ENCODE results near the gene CACNA2D3.

CACNA2D3 gene

DNA sequence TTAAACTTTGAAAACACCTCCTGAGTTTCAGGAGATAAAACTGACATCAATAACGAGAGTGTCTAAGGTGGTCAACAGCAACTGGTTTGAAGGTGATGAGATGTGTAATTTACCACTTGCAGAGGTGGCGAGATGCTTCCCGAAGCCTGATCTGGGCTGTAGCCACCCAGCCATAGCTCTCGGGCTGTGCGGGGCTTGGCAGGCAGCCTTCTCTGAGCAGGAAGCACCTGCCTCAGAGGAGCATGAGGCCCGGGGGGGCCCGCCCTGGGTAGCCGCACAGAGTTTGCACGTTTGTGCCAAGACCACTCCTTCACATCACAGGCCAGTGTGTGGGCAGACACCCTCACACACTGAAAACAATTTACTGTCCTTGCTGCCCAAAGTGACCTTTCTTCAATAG is 220.3 kb downstream of the CACNA2D3 start:
- no peak for DNase-seq

DNA sequence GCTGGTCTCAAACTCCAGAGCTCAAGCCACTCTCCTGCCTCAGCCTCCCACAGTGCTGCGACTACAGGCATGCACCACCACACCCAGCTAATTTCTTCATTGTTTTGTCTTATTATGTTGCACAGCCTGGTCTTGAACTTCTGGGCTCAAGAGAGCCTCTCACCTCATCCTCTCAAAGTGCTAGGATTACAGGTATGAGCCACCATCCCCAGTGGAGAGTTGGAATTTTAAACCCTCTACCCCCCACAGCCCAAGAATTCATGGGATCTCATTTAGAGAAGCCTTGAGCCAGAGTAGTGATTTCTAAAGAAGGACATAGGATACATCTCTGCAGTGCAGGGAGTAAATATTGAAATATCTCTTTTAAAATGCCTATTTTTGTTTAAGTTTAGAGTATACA is 221.1 kb downstream of the CACNA2D3 start:
- DNase-seq: no peak

DNA sequence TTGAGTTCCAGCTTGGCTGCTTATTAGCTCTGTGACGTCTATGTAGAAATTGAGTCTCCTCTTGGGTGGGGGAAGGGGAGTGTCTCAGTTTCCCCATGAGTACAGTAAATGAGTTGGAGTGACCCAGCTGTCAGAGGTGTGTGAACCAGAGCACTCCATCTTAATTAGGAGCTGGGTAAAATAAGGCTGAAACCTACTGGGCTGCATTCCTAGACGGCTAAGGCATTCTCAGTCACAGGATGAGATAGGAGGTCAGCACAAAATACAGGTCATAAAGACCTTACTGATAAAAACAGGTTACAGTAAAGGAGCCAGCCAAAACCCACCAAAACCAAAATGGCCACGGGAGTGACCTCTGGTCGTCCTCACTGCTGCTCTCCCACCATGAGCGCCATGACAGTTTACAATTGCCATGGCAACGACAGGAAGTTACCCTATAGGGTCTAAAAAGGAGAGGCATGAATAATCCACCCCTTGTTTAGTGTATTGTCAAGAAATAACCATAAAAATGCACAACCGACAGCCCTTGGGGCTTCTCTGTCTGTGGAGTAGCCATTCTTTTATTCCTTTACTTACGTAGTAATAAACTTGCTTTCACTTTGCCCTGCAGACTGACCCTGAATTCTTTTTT is 222.4 kb downstream of the CACNA2D3 start:
- DNase-seq: no peak

DNA sequence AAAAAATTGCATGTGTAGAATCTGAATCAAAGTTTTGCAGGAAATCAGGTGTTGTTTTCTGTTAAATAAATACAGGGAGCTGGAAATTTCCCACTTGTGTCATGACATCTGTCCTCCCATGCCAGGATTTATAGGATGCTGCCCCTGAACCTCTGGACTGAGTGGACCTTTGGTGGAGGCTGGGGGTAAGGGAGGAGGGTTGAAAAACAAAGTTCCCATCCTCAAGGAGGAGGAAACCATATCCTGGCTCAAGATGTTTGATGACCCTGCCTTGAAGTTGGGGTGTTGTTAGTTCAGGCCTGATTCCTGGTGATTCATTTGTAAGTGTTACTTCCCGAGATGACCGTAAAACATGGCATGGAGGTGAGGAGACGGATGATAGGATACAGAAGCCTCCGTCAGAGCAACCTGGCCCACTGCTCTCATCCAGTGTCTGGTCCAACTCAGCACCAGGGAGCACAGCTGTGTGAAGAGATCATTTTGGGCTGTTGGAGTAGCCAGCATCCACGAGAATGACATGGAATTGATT is 223.6 kb downstream of the CACNA2D3 start:
- no peak for DNase-seq

DNA sequence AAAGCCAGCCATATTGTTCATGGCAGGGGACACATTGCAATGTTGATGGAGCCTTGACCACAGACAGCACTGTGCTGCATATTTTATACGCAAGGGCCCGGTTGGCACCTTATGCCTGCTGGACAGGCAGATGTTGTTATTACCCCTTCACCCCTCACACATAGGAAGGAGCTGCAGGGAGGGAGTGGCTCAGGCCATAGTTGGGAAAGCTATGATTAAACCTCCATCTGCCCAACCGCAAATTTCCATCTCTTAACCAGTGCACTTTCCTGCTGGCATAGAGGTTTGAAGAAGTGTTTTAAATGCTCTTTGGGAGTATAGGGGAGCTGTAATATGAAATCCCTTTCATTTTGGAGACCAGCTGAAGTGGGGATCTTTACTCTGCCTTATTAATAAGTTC is 224.7 kb downstream of the CACNA2D3 start:
- DNase-seq: no peak

- no peak for DNase-seq
These were observed 225.6 kb downstream of the CACNA2D3 start for GRCh38 chr3:54347933-54348332.

DNA sequence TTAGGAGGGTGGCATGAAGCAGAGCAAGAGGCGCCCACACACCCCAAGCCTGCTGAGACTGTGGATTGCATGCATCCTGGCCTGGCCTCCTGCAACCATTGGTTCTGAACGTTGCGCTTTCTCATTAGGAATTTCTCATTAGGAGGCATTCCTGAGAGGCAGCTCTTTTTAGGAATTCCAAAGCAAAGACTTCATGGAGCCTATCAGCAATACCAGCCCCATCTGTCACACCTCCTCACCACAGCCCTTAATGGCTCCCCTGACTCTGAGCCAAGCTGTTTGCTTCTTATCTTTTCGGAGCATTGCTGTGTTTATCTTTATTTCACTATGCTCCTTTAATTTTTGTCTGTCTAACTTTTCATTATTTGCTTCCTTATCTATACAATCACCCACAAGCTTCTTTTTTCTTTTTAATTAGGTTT is 226.9 kb downstream of the CACNA2D3 start:
- no peak for DNase-seq

GRCh38 chr3:54349691-54350090 is 227.3 kb downstream of the CACNA2D3 start:
- no peak for DNase-seq

DNA sequence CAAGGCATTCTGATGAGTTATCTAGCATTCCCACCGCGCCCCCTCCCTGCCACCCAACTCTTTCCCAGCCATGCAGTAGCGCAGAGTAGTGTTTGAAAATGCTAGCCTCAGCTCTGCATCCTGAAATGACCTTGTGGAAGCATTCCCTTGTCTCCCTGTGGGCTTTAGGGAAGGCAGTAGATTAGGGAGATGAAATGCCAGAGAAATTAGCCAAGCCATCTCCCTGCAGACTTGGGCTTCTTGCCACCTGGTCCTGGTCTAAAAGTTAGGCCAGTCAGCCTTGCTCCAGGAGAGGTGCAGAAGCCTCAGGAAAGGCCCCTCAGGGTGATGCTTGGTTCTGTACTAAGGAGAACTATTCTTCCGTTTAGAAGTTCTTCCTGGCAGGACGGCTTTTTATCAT is 231.2 kb downstream of the CACNA2D3 start:
- no peak for DNase-seq

DNA sequence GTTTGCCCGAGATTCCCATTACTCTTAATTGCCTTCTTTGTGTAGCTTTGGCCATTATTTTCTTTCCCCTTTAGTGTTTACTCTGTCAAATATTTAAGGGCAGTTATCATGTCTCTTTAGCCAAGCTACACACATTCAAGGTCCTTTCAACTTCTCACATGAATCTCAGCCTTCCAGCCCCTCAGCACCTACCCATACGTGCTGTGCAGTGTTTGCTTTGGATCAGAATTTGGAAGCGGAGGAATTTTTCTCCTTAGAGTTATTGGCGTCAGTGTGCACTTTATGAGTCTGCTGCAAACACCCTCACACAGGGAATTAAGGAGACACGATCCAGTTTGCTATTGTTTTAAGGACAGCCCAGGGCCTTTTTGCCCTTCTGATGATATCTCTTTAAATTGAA is 231.6 kb downstream of the CACNA2D3 start:
- DNase-seq: no peak

- no peak for DNase-seq
These were observed 233.4 kb downstream of the CACNA2D3 start for GRCh38 chr3:54355800-54356199.

DNA sequence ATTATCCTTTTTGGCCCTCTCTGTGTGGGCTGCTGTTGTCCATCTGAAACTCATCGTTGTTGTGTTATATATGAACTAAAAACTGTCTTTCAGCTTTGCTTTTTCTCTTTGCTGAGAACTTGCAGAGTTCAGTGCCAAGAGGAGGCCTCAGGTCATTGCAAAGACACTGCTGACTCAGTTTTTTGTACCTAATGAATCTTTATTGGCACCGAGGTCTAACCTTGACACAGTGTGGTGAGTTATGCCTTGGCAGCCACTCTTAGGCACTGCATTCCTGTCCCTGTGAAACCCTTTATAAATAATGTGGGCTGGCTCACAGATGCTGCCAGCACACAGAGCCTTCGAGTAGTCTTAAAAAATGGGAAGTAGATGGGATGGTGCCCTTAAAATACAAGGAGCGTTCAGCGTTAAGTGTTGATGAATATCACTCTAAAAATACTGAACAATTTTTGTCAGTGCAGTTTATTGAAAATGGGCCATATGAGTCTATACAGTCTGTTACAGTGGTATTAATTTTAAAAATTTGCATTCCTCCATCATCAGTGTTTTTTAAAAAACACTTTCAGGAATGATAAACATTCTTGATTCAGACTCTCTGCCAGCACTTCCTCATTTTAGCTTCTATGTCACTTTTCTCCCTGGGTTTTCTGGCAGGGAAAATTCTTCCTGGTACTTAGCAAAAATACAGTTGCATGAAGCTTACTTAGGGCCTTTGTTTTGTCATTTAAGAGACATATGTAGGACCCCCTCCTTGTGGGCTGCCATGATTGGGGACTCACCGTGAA is 234.1 kb downstream of the CACNA2D3 start:
- no peak for DNase-seq

DNA sequence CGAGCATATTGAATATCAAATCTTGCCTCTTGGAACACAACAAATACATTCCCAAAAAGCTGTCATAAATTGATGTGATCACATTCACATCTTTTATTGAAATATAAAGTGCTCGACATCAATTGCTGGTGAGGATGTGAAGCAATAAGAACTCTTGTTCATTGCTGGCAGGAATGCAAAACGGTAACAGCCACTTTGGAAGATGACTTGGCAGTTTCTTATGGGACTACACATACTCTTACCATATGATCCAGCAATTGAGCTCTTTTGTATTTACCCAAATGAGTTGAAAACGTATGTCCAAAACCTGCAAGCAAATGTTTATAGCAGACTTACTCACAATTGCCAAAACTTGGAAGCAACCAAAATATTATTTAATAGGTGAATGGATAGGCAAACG is 234.9 kb downstream of the CACNA2D3 start:
- no peak for DNase-seq

GRCh38 chr3:54358316-54358715 is 236.0 kb downstream of the CACNA2D3 start:
- DNase-seq: no peak

GRCh38 chr3:54358969-54359694 is 236.8 kb downstream of the CACNA2D3 start:
- DNase-seq: no peak

DNA sequence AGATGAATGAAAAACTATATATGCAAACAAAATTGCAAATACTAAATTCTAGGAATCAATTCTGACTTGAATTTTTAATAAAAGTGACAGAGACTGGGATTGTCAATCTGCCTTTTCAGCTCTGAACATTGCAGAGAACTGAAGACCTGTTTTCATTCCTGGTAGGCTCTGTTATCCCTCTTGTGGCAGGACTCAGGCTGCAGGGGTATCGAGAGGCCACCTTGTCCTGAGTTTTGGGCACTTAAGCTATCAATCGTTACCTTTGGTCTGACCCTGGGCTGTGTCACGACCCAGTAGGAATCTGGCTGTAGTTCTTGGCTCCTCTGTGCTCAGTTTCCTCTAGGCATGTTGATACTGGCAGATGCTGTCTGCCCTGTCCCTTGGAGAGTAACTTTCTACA is 238.0 kb downstream of the CACNA2D3 start:
- no peak for DNase-seq

DNA sequence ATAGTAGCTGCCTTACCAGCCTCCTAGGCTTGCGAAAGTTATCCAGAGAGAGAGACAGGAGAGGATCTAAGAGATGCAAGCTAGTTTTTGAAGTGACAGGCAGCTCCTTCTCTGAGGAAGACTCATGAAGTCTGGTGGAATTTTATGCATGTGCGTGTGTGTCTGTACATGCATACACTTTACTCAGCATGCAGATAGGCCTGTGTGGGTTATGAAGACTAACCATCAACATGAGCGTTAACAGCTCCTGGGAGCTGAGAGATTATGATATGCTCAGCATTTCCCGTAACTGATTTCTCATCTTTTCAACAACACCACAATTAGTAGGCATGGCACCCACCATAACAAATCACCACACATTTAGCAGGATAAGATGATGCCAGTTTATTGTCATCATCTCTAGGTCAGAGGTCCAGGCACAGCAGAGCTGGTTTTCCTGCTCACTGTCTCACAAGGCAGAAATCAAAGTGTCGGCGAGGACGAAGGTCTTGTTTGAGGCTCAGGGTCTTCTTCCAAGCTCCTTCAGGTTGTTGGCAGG is 239.5 kb downstream of the CACNA2D3 start:
- DNase-seq: no peak

DNA sequence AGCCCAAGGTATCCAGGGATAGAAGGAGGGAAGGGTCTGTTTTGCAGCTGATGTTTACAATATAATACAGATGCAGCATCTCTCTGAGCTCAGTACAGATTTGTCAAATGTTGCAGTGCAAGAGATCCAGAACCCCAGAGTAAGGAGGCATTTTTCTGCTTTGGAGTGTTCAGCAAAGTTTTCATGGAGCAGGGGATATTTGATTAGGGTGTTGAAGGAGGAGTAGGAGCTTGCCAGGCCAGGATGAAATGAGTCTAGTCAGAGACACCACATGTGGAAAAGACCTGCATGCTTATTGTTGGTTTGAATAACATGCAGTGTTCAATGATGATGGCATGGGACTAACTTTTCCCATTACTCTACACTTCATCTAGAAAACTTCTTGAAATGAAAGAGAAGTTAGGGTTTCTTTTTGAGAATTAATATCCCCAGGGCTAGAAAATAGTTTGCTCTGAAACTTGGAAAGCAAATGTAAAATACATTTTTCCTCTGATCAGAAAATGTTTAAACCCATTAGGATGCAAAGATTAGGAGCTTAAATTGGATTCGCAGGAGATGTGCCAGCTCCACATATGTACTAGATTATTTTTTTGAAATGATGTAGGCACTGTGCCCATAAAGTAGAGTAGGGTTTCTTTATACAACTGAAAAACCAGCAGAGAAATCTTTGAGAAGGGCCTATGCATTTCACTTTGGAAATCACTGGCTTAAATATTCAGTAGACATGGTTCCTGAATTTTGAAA is 243.8 kb downstream of the CACNA2D3 start:
- DNase-seq: no peak

DNA sequence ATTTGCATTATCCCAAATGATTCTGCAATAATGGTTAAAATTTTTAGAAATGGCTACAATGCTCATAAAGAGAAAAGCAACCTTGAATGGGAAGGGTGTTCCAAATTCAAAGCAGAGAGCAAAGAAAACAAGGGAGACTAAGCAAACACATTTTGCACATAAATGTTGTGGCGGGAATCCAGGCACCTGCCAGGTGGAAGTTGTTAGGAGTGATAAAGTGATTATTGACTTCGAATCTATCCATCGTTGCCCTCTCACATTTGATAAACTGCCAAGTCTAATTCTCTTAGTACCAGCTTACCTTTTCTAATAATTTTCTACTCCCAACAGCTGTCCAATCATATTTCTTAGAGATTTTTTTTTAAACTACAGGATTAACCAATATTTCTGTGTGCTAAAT is 244.5 kb downstream of the CACNA2D3 start:
- no peak for DNase-seq

DNA sequence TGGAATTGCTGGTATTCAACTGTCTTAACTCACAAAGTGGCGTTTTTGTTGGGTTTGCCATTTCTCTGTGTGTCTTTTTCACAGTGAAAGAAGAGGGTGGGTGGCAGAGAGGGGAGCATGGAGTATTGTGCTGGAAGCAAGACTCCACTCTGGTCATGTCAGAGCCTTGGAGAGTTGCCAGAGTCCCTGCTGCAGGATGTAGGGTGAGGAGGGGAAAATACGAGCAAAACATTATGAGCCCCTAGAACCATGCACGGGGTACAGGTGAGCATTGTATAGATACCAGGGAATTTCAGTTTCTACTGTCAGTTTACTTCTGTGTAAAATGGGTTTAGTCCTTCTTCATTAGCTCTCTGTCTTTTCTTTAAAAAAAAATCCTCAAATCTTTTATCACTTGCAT is 249.9 kb downstream of the CACNA2D3 start:
- no peak for DNase-seq

DNA sequence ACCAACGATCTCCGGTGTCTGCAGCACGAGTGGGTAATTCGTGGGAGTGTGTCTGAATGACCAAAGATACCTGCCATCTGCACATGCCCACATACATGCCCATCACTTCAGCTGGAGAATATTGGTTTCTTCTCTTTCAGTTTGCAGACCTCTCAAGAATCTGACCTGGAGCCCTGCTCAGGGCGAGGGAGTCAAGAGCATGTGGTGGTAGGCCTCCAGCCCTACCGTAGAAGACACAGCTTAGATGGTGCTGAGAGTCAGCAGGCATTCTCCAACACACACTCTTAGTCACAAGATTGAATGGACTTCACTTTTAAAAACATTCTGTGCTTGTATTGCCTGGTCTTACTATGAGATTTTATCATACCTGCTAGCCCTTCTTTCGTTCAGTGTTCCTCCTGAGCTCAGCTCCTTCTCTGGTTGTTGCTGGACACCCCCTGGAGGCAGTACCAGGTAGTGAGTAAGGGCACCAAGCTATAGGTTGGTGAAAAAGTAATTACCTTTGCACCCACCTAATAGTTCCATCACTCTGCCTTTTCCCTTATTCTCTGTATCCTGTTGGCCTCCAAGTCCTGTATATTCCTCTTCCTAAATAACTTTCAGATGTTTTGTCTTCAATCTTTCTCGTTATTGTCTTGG is 252.0 kb downstream of the CACNA2D3 start:
- DNase-seq: no peak

- no peak for DNase-seq
These were observed 253.9 kb downstream of the CACNA2D3 start for GRCh38 chr3:54376142-54376807.

Data from central memory CD4-positive, alpha-beta T cell (primary cell).